ENCODE results near the gene TRIM44. TPM values are rescaled to one million over a fixed set of nuclear protein-coding genes. Genes with fewer than 3 reads are reported as not detected.

TRIM44 gene
- total RNA-seq, 1 experiment from 2014 or later = 81.4 TPM

DNA sequence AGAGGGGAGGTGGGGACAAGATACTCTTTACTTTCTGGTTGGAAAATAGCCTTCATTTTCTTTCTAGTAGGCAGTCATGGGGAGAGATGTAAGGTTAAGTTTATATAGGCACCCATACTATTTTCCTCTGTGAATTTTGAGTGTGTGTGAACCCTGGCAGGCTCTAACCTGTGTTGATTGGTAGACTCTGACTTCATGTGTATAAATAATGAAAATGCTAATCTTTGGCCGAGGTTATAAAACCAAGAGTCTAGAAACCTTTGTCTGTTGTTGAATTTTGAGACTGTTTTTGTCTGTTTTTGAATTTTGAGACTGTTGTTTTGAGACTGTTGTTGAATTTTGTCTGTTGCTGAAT lies 14.0 kb downstream of the TRIM44 start:
- Histone ChIP-seq H3K9me3 (no peaks in the 10 kb centered on the region), H3K4me3 (ENCODE audit: low read depth, low read length) (no peak overlapping the region), H3K36me3 (ENCODE audit: control insufficient read depth, insufficient read depth, low read length) (no peaks in the 10 kb centered on the region), H3K4me1 (peaks cover 20% of the 10 kb centered on the region), H3K27me3 (replicated peaks; ENCODE audit: control insufficient read depth, insufficient read depth, low read length) (no peaks in the 10 kb centered on the region)
- Mint-ChIP-seq H3K4me1 (ENCODE audit: low read depth, unreplicated experiment) (peaks cover 41% of the 10 kb centered on the region), H3K4me3 (ENCODE audit: unreplicated experiment) (no peak overlapping the region), H3K36me3 (ENCODE audit: insufficient read depth, unreplicated experiment) (peaks cover 13% of the 10 kb centered on the region), H3K27ac (ENCODE audit: unreplicated experiment) (no peak overlapping the region), H3K9me3 (ENCODE audit: unreplicated experiment) (no peaks in the 10 kb centered on the region), H3K27me3 (ENCODE audit: insufficient read depth, unreplicated experiment) (no peaks in the 10 kb centered on the region)
- TF ChIP-seq CTCF (IDR thresholded peaks at IDR 0.05; ENCODE audit: insufficient read depth in 1 of 2, low read depth in 1 of 2, low read length in 1 of 2, severe bottlenecking in 1 of 2, unreplicated experiment in 1 of 2) = no peak
- no TSS peak for BruUV-seq (replicated peaks)
- intact Hi-C loops (cut with micrococcal nuclease; ENCODE audit: unreplicated experiment) = no loop called here
- DNase-seq = no peak
- ChIA-PET CTCF (no interaction called here), POLR2A (no interaction called here)

DNA sequence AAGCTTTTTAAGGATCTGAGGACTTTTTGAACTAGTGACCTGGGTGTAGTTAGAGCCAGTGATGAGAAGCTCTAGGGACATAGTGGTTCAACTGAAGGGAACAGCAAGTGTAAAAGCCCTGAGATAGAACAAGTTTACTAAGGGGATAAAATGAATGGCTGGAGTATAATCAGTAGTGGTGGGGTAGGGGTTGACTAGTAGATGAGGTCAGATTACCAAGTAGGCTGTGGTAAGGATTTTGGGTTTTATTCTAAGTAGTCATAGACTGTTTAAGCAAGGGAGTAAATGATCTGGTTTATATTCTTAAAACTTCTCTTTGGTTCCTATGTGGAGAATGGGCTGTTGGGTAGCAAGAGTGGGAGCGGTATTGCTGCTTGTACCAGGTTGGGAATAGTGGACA lies 15.3 kb downstream of the TRIM44 start:
- BruUV-seq (replicated peaks) = no TSS peak
- H3K27me3 ChIP-seq (replicated peaks; ENCODE audit: control insufficient read depth, insufficient read depth, low read length) = no peaks in the 10 kb centered on the region
- POLR2A ChIA-PET = no interaction called here
- H3K4me3 ChIP-seq (ENCODE audit: low read depth, low read length) = no peak overlapping the region
- no peak overlapping the region for H3K4me3 Mint-ChIP-seq (ENCODE audit: unreplicated experiment)
- no peaks in the 10 kb centered on the region for H3K9me3 ChIP-seq
- intact Hi-C loops (cut with micrococcal nuclease; ENCODE audit: unreplicated experiment) = no loop called here
- no peak for TF ChIP-seq CTCF (IDR thresholded peaks at IDR 0.05; ENCODE audit: insufficient read depth in 1 of 2, low read depth in 1 of 2, low read length in 1 of 2, severe bottlenecking in 1 of 2, unreplicated experiment in 1 of 2)
- no peak for DNase-seq
- H3K4me1 ChIP-seq = peaks cover 23% of the 10 kb centered on the region
- H3K27me3 Mint-ChIP-seq (ENCODE audit: insufficient read depth, unreplicated experiment) = no peaks in the 10 kb centered on the region
- H3K36me3 Mint-ChIP-seq (ENCODE audit: insufficient read depth, unreplicated experiment) = peaks cover 13% of the 10 kb centered on the region
- CTCF ChIA-PET = no interaction called here
- H3K9me3 Mint-ChIP-seq (ENCODE audit: unreplicated experiment) = no peaks in the 10 kb centered on the region
- no peak overlapping the region for H3K27ac Mint-ChIP-seq (ENCODE audit: unreplicated experiment)
- no peaks in the 10 kb centered on the region for H3K36me3 ChIP-seq (ENCODE audit: control insufficient read depth, insufficient read depth, low read length)
- peaks cover 41% of the 10 kb centered on the region for H3K4me1 Mint-ChIP-seq (ENCODE audit: low read depth, unreplicated experiment)

GRCh38 chr11:35678471-35678870 lies 15.9 kb downstream of the TRIM44 start:
- peaks cover 28% of the 10 kb centered on the region for H3K4me1 ChIP-seq
- Mint-ChIP-seq H3K27ac (ENCODE audit: unreplicated experiment) (no peak overlapping the region), H3K4me1 (ENCODE audit: low read depth, unreplicated experiment) (peaks cover 41% of the 10 kb centered on the region), H3K4me3 (ENCODE audit: unreplicated experiment) (no peak overlapping the region), H3K27me3 (ENCODE audit: insufficient read depth, unreplicated experiment) (no peaks in the 10 kb centered on the region), H3K9me3 (ENCODE audit: unreplicated experiment) (no peaks in the 10 kb centered on the region), H3K36me3 (ENCODE audit: insufficient read depth, unreplicated experiment) (peaks cover 13% of the 10 kb centered on the region)
- intact Hi-C loops (cut with micrococcal nuclease; ENCODE audit: unreplicated experiment) = no loop called here
- POLR2A ChIA-PET = no interaction called here
- no peaks in the 10 kb centered on the region for H3K9me3 ChIP-seq
- no peak for TF ChIP-seq CTCF (IDR thresholded peaks at IDR 0.05; ENCODE audit: insufficient read depth in 1 of 2, low read depth in 1 of 2, low read length in 1 of 2, severe bottlenecking in 1 of 2, unreplicated experiment in 1 of 2)
- no TSS peak for BruUV-seq (replicated peaks)
- no peaks in the 10 kb centered on the region for H3K27me3 ChIP-seq (replicated peaks; ENCODE audit: control insufficient read depth, insufficient read depth, low read length)
- CTCF ChIA-PET = no interaction called here
- no peaks in the 10 kb centered on the region for H3K36me3 ChIP-seq (ENCODE audit: control insufficient read depth, insufficient read depth, low read length)
- no peak for DNase-seq
- H3K4me3 ChIP-seq (ENCODE audit: low read depth, low read length) = no peak overlapping the region

Measured in Caco-2 (cell line).